Neuronal stem cell (in vitro differentiated cells): ENCODE data around the gene UPK1A.

Experiments used
- DNase-seq: peaks from one replicate; pipeline ENCODE4 v3.0.0-alpha.2; 2013; ENCODE audit warnings: low spot score
- H2AFZ ChIP-seq: one replicate; pipeline ENCODE4 v1.6.1; 2013; ENCODE audit warnings: mild to moderate bottlenecking, low read length, inconsistent platforms
- H2AK5ac ChIP-seq: 2 replicates; pipeline ENCODE4 v1.6.1; 2013; ENCODE audit warnings: low read depth, mild to moderate bottlenecking, inconsistent platforms, low read length, moderate library complexity, mixed read lengths
- H2BK120ac ChIP-seq: 2 replicates; pipeline ENCODE4 v1.6.1; 2013; ENCODE audit warnings: low read depth, mild to moderate bottlenecking, inconsistent platforms, low read length, moderate library complexity, mixed read lengths
- H2BK12ac ChIP-seq: one replicate; pipeline ENCODE4 v1.6.1; 2013; ENCODE audit warnings: low read length, inconsistent platforms
- H2BK15ac ChIP-seq: 2 replicates; pipeline ENCODE4 v1.6.1; 2013; ENCODE audit warnings: mild to moderate bottlenecking, low read length, inconsistent platforms, mixed read lengths
- H2BK5ac ChIP-seq: one replicate; pipeline ENCODE4 v1.6.1; 2013; ENCODE audit warnings: inconsistent platforms, mild to moderate bottlenecking, low read length, moderate library complexity
- H3K14ac ChIP-seq: one replicate; pipeline ENCODE4 v1.6.1; 2013; ENCODE audit warnings: low read length, inconsistent platforms
- H3K18ac ChIP-seq: 2 replicates; pipeline ENCODE4 v1.6.1; 2013; ENCODE audit warnings: low read length, inconsistent platforms
- H3K23ac ChIP-seq: 2 replicates; pipeline ENCODE4 v1.6.1; 2013; ENCODE audit warnings: low read depth, mild to moderate bottlenecking, mixed read lengths, low read length, inconsistent platforms; ENCODE audit not compliant: poor library complexity
- H3K27ac ChIP-seq: replicated peaks from 3 replicates; pipeline ENCODE4 v1.5.1; 2013; ENCODE audit warnings: low read length, inconsistent platforms
- H3K27me3 ChIP-seq, 3 experiments: 2 replicates each; pipeline ENCODE4 v1.6.1; 2013; ENCODE audit warnings: low read length in 3 of 3, mild to moderate bottlenecking in 2 of 3, inconsistent platforms in 1 of 3, low read depth in 1 of 3, mixed read lengths in 1 of 3, moderate library complexity in 1 of 3; ENCODE audit not compliant: control insufficient read depth in 3 of 3, insufficient read depth in 3 of 3
- H3K36me3 ChIP-seq, 2 donors: replicated peaks in 1 of 2; 2 replicates each; pipeline ENCODE4 v1.6.1; 2013; ENCODE audit warnings: low read length in 2 of 2; ENCODE audit not compliant: control insufficient read depth in 2 of 2, insufficient read depth in 2 of 2
- H3K4ac ChIP-seq: 2 replicates; pipeline ENCODE4 v1.6.1; 2013; ENCODE audit warnings: inconsistent platforms, mild to moderate bottlenecking, low read length, moderate library complexity
- H3K4me1 ChIP-seq, 2 donors: 1 replicate in 1 of 2; 2 replicates in 1 of 2; pipeline ENCODE4 v1.6.1; 2013; ENCODE audit warnings: low read length in 2 of 2, low read depth in 1 of 2; ENCODE audit not compliant: control insufficient read depth in 2 of 2, insufficient read depth in 1 of 2
- H3K4me2 ChIP-seq: one replicate; pipeline ENCODE4 v1.6.1; 2013; ENCODE audit warnings: mild to moderate bottlenecking, low read length, inconsistent platforms; ENCODE audit not compliant: insufficient read depth, poor library complexity, severe bottlenecking
- H3K4me3 ChIP-seq, 2 donors: 2 replicates each; pipeline ENCODE4 v1.5.1; 2013; ENCODE audit warnings: low read length in 2 of 2, mild to moderate bottlenecking in 2 of 2, inconsistent platforms in 1 of 2, moderate library complexity in 1 of 2
- H3K79me1 ChIP-seq: one replicate; pipeline ENCODE4 v1.6.1; 2013; ENCODE audit warnings: low read depth, mild to moderate bottlenecking, inconsistent platforms, low read length, moderate library complexity
- H3K9ac ChIP-seq: one replicate; pipeline ENCODE4 v1.6.1; 2013; ENCODE audit warnings: mild to moderate bottlenecking, low read depth, low read length, inconsistent platforms; ENCODE audit not compliant: poor library complexity
- H3K9me3 ChIP-seq, 2 donors: replicated peaks in 1 of 2; 2 replicates each; pipeline versions ENCODE3 to v1.6.1; 2013; ENCODE audit warnings: low read length in 2 of 2, mild to moderate bottlenecking in 2 of 2, inconsistent platforms in 1 of 2, low read depth in 1 of 2, mixed read lengths in 1 of 2, moderate library complexity in 1 of 2; ENCODE audit not compliant: control insufficient read depth in 2 of 2, insufficient read depth in 1 of 2
- H4K8ac ChIP-seq: one replicate; pipeline ENCODE4 v1.6.1; 2013; ENCODE audit warnings: low read depth, mild to moderate bottlenecking, inconsistent platforms, low read length, moderate library complexity
- H4K91ac ChIP-seq: one replicate; pipeline ENCODE4 v1.6.1; 2013; ENCODE audit warnings: low read length, low read depth, mild to moderate bottlenecking, inconsistent platforms; ENCODE audit not compliant: poor library complexity
- WGBS, 2 donors: extraction: QIAGEN DNeasy Blood & Tissue Kit; methylation state at CpG; one replicate each; pipeline ENCODE4 v1.1.7; 2013; ENCODE audit warnings: missing lambda C conversion rate in 2 of 2, mixed read lengths in 1 of 2; ENCODE audit not compliant: insufficient read length in 2 of 2, insufficient replicate concordance in 1 of 2; ENCODE audit errors: extremely low coverage in 2 of 2; 5-methylcytosine and 5-hydroxymethylcytosine counted together

Gene UPK1A

DNA sequence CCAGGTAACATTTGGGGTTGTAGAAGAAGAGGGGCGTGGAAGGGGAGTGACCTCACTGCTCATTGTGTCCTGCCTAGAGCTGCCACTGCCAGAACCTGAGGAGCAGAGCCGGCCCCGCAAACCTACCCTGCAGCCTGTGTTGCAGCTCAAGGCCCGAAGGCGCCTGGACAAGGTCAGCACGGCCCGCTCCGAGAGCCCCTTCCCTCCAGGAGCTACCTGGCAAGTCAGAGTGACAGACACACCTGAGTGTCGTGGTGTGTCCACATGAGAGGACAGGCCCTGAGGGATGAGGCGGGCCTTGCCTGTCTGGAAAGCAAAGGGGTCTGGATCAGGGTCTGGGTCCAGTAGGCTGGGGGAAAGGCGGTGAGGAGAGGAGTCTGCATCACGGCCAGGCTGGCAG, 58.2 kb downstream of the UPK1A start:
- H3K4ac ChIP-seq: no peak overlapping the region
- H3K4me3 ChIP-seq: no peak overlapping the region
- peaks cover 13% of the 10 kb centered on the region for H3K79me1 ChIP-seq
- no peaks in the 10 kb centered on the region for H3K4me1 ChIP-seq
- H2BK120ac ChIP-seq: no peak overlapping the region
- H3K18ac ChIP-seq: no peak overlapping the region
- no peak for DNase-seq
- no peaks in the 10 kb centered on the region for H3K27me3 ChIP-seq
- no peak overlapping the region for H2AK5ac ChIP-seq
- no peak overlapping the region for H2BK12ac ChIP-seq
- H3K4me2 ChIP-seq: no peak overlapping the region
- no peak overlapping the region for H2BK15ac ChIP-seq
- no CpG with 5 or more reads among the region's 12 CpGs for WGBS, 2 donors
- no peak overlapping the region for H3K23ac ChIP-seq
- no peak overlapping the region for H2AFZ ChIP-seq
- no peak overlapping the region for H3K9ac ChIP-seq
- H3K9me3 ChIP-seq: no peaks in the 10 kb centered on the region
- peak overlapping the region; percentile 22 for H2BK5ac ChIP-seq
- H3K36me3 ChIP-seq: peaks cover 80 to 95% of the 10 kb centered on the region in 2 donors
- H3K27ac ChIP-seq: no peak overlapping the region
- H4K8ac ChIP-seq: peak overlapping the region; percentile 43
- no peak overlapping the region for H4K91ac ChIP-seq
- H3K14ac ChIP-seq: no peak overlapping the region

DNA sequence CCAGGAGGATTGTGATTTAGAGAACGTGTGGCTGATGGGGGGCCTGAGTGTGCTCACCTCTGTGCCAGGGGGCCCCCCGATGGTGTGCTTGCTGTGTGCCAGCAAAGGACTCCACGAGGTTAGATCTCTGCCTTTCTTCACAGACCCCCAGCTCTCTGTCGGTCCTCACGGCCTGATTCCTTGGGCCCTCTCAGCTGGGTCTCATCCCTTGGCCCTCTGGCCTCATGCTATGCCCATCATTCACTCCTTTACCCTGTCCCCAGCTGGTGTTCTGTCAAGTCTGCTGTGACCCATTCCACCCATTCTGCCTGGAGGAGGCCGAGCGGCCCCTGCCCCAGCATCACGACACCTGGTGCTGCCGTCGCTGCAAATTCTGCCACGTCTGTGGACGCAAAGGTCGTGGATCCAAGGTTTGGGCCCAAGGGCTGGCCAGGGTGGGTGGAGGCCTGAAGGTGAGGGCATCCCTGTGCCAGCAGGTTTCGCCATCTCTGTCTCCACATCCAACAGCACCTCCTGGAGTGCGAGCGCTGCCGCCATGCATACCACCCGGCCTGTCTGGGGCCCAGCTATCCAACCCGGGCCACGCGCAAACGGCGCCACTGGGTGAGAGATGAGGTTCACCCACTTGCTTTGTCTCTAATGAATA, 59.0 kb downstream of the UPK1A start:
- DNase-seq: no peak
- Histone ChIP-seq H3K14ac (no peak overlapping the region), H2BK120ac (no peak overlapping the region), H2BK15ac (no peak overlapping the region), H3K4me1 (no peaks in the 10 kb centered on the region), H2BK12ac (no peak overlapping the region), H3K79me1 (peaks cover 10% of the 10 kb centered on the region), H4K91ac (no peak overlapping the region), H2AFZ (no peak overlapping the region), H4K8ac (no peak overlapping the region), H3K9me3 (no peaks in the 10 kb centered on the region), H3K4ac (no peak overlapping the region), H2BK5ac (no peak overlapping the region), H2AK5ac (no peak overlapping the region), H3K27ac (no peak overlapping the region), H3K18ac (no peak overlapping the region), H3K9ac (peak overlapping the region; percentile 63), H3K4me3 (no peak overlapping the region), H3K36me3 (peaks cover 84 to 95% of the 10 kb centered on the region in 2 donors), H3K4me2 (no peak overlapping the region), H3K23ac (no peak overlapping the region), H3K27me3 (no peaks in the 10 kb centered on the region)
- WGBS, 2 donors: no CpG with 5 or more reads among the region's 23 CpGs

DNA sequence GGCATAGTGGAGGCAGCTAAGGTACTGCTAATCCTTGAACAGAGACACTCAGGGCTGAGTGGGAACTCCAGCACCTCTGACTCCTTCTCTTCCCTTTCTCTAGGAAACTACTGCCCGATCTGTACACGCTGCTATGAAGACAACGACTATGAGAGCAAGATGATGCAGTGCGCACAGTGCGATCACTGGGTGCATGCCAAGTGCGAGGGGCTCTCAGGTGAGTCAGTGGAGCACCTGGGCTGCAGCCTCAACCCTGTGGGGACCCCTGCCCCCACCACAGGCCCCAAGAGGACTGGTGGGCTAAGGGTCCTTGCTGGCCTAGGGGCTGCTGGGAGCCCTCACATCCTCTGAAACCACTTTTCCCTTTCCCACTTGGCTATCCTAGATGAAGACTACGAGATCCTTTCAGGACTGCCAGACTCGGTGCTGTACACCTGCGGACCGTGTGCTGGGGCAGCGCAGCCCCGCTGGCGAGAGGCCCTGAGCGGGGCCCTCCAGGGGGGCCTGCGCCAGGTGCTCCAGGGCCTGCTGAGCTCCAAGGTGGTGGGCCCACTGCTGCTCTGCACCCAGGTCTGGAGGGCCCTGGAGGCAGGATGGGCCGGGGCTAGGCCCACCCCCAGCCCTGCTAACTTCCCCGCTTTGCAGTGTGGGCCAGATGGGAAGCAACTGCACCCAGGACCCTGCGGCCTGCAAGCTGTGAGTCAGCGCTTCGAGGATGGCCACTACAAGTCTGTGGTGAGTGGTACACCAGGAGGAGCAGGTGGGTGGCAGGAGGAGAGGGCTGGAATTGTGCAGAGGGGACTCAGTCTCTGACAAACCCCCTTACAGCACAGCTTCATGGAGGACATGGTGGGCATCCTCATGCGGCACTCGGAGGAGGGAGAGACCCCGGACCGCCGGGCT, 61.0 kb downstream of the UPK1A start:
- H3K9ac ChIP-seq: peak overlapping the region; percentile 77
- H3K27me3 ChIP-seq: no peaks in the 10 kb centered on the region
- DNase-seq: no peak
- H2BK15ac ChIP-seq: no peak overlapping the region
- H3K23ac ChIP-seq: no peak overlapping the region
- H3K14ac ChIP-seq: no peak overlapping the region
- no peak overlapping the region for H2BK5ac ChIP-seq
- H4K91ac ChIP-seq: no peak overlapping the region
- H2BK12ac ChIP-seq: no peak overlapping the region
- H3K4me1 ChIP-seq: no peaks in the 10 kb centered on the region
- no peak overlapping the region for H3K4ac ChIP-seq
- H3K9me3 ChIP-seq: no peaks in the 10 kb centered on the region
- H4K8ac ChIP-seq: no peak overlapping the region
- H3K79me1 ChIP-seq: peaks cover 13% of the 10 kb centered on the region
- no peak overlapping the region for H3K27ac ChIP-seq
- H3K4me2 ChIP-seq: no peak overlapping the region
- no peak overlapping the region for H2BK120ac ChIP-seq
- WGBS, 2 donors: no CpG with 5 or more reads among the region's 25 CpGs
- H2AK5ac ChIP-seq: no peak overlapping the region
- no peak overlapping the region for H3K4me3 ChIP-seq
- no peak overlapping the region for H3K18ac ChIP-seq
- H2AFZ ChIP-seq: no peak overlapping the region
- peaks cover 89 to 98% of the 10 kb centered on the region in 2 donors for H3K36me3 ChIP-seq
